Nucleus accumbens (tissue), 56 donors: Measurements from ENCODE around the gene DDRGK1.
"Not testable (repeated sequence)": the region's sequence is repeated elsewhere in the genome, so short reads cannot be mapped to it uniquely, and the experiment has no call there.

Experiments
- DNase-seq, 56 donors: peaks; one replicate each; lab custom pipeline; 2025; lab: John Stamatoyannopoulos, UW

DDRGK1 gene

DNA sequence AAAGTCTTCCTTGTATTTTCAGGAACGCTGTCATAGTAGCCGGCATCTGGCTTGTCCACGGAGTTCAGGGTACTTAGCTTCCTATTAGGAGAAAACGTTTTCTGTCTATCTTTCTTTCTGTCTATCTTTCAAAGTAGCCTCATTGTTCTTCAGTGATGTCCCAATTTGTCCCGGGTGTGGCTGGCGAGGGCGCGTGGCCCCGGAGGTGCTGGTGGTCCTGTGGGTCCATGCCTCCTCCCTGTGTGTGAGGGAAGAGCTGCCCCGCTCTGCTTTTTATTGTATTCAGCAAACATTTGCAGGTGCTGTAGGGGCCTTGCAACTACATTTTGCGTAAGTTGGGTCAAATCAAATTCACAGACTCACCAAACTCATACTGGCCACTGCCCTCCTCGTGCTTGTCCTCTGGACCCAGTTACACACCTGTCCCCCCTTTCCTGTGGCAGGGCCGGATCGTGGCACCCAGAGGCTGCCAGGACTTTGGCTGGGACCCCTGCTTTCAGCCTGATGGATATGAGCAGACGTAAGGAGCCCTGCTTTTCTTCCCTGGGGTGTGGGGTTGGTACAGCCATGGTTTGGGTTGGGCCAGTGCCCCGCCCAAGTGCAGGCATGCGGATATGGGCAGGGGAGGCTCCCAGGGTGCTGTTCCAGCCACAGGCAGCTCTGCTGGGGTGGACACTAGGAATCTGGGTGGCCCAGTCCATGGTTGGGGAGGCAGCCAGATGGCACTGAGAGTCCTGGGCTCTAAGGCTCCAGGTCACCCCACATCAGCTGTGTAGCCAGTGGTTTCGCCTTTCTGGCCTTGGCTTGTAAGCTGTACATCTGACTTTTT is 17.1 kb upstream of the DDRGK1 start:
- DNase-seq, result no peak

DNA sequence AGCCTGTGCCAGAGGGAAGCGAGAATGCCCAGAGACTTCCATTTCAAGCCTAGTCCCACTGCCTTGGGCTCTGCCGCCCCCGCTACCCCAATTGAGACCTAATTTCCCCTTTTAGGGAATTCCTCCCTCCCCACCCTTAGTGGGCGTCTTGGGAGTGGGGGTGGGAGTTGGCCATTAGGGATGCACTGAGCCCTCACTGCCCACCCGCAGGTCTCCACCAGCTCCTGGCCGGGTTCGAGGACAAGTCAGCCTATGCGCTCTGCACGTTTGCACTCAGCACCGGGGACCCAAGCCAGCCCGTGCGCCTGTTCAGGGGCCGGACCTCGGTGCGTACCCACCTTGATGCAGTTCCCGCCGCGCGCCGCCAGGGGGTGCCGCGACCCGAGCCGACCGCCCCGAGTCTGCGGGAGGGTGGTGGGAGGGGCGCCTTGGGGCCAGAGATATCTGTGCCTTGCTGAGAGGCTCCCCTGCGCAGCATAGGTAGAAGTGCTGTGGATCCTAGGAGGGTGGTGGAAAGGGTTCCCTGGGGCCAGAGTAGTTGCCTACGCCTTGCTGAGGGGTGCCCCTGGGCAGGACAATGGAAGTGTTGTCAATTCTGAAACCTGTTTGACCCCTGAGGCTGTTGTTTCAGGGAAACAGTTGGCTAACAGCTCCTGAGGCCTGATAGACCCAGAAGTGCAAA is 14.0 kb upstream of the DDRGK1 start:
- DNase-seq, result peak in 20 of 56 donors; percentile 5 to 54 (median 21)

DNA sequence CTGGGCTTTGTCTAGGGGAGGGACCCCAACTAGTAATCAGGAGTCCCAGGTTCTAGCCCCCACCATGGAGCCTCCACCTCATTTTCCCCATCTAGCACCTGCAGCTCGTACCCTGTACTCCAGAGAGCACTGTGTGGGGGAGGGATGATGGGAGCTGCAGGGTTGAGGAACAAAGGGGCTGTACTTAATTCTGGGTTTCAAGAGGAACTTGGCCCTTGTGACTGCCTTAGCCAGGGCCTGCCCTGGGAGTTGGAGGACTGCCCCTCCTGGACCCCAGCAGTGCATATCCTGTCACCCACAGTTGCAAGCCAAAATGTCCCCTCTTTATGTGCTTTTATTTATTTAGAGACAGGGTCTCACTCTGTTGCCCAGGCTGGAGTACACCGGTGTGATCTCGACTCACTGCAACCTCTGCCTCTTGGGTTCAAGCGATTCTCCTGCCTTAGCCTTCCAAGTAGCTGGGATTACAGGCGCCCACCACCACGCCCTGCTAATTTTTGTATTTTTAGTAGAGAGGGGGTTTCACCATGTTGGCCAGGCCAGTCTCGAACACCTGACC is 11.0 kb upstream of the DDRGK1 start:
- not testable (repeated sequence) for DNase-seq

GRCh38 chr20:3213226-3213625 is 8.7 kb upstream of the DDRGK1 start:
- no peak for DNase-seq

DNA sequence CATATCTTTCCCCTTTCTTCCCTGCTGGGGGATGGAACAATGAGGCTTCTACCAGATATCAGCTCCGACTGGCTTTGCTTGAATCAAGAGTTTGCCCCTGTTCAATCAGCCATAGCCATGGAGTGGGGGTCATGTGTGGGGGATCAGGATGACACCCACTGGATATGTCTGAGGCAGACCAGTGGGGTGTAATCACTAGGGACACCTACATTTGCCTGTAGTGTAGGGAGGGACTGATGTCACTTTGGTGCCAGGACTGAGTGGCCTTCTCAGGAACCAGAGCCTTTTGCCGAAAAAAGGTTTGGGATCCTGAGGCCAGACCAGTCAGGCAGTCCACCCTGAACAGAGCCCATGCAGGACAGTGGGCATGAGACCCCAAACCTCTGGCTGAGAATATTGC is 5.9 kb upstream of the DDRGK1 start:
- DNase-seq, result no peak

GRCh38 chr20:3209946-3210317 is 5.5 kb upstream of the DDRGK1 start:
- no peak for DNase-seq

- DNase-seq, result peak in 46 of 56 donors; percentile 15 to 75 (median 45)
These were observed 4.9 kb upstream of the DDRGK1 start, which contains the start of gene ITPA for GRCh38 chr20:3209257-3209945. TSS of gene ITPA (plus strand) at chr20:3209498. CDS start at chr20:3209552, 54 bp downstream.

DNA sequence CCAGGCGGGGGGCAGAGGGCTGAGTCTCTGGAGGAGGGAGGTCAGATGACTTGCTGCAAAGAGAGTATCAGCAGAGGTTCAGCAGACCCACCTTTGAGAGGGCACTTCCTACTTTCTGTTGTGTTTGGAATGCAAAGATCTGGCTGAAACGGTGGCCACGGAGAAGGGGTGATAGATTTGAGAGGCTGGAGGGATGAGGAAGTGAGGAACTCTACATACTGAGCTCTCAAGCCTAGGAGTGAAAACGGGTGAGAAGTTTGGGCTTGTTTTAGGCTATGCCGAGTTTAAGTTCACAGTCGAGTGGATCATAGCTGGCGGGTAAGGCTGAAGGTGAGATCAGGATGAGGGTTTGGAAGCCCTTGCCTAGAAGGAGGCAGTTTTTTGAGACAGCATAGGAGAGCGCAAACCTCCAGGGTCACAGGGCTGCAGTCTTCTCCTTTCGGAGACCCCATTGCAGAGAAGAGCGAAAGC is 4.3 kb upstream of the DDRGK1 start:
- no peak for DNase-seq

GRCh38 chr20:3203315-3204123 is 963 bp downstream of the DDRGK1 start:
- peak in 10 of 56 donors; percentile 29 to 62 (median 44) for DNase-seq

DNA sequence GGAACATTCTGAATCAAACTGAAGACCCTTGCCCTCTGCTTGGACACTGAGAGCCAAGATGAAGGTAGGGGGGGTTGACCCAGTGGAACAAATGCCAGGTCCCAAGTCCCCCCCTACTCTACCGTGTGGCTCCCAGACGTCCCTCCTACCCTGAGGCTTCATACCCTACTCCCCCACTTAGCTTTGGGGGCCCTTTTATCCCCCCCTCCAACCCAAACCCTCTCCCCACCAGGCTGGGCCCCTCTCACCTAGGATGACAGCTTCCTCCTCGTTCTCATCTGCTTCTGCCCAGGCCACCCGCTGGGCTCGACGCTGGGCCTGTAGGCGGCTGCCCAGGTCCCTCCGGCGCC is 1.5 kb downstream of the DDRGK1 start:
- no peak for DNase-seq

- no peak for DNase-seq
These were observed 4.3 kb downstream of the DDRGK1 start for GRCh38 chr20:3199976-3200755.

DNA sequence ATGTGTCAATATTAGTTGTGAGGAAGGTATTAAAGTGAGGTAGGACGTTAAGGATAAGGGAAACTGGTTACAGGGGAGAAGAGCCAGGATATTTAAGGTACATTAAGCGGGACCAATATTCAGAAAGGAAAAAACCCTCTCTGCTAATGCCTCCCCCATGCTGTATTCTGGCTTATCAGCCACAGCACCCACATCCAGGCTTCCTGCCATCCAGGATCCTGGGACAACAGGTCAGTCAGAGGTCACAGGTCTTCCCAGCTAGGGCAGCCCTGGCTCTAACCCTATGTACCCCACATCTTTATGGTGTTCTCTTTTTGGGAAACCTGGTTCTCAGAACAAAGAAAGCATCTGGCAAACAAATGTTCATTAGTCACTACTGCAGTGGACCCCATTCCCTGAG is 5.3 kb downstream of the DDRGK1 start:
- DNase-seq, result no peak

DNA sequence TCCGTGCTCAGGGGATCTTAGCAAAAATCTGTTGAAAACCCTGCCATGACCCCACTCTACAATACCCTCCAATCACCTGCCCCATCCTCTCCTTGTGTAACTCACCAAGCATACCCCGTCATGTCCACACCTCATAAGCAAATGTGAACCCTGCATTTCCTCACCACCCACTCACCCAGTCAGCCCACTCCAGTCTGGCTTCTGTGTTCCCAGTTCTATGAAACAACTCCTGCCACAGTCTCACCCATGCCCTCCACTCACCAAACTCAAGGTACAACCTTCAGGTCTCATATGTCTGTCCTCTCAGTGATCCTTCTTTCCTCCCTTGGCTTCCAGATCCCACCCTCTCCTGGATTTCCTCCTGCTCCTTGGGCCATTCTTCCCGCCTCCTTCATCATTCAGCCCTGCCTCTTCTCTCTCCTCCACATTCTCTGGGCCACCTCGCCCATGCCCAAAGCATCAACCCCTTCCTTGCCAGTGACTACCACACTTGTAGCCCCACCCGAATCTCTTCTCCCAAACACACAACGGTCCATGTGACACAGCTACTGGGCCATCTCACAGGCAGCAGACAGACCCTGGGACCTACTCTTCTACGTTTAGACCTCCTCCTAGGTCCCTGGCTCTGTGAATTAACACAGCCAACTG is 8.8 kb downstream of the DDRGK1 start:
- no peak for DNase-seq

DNA sequence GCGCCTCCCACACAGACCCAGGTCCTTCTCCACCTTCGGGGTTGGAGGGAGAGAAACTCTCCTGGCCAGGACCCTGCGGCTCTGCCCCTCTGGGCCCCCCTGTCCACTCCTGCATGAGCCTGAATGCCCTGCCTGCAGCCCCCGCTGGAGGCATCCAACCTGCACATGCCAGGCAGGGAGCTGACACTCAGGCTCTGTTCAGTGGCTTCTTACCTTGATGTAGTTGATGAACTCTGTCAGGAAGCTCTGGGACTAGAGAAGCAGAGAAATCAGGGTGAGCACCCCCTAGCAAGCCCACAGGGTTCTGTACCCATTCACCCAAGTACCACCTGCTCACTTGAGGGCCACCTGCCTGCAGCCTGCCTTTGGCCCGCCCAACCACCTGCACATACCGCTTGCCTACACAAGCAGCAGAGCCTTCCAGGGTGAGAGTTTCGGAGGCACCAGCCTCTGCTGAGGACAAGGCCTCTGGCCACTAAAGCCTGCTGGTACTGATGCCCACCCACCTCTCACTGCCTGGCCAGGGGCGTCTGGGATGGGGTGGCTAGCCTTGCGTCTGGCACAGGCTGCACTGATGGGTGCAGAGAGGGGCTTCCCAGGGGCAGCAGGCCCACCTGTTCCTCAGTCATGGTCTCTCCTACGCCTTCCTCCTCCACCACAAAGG is 9.7 kb downstream of the DDRGK1 start:
- peak in 6 of 56 donors; percentile 36 to 72 (median 61) for DNase-seq

- DNase-seq, result peak in 42 of 56 donors; percentile 16 to 89 (median 66)
These were observed 10.5 kb downstream of the DDRGK1 start for GRCh38 chr20:3193806-3194616.

GRCh38 chr20:3192226-3193015 is 12.1 kb downstream of the DDRGK1 start:
- DNase-seq, result peak in 6 of 56 donors; percentile 7 to 42 (median 32)
